Spleen (tissue), 7 donors: ENCODE results near the gene REPS2.

Source experiments
- POLR2A ChIP-seq, 3 donors: fragments of 450-650 bp; IDR thresholded peaks; one replicate each; pipeline ENCODE4 v1.5.1; 2017; ENCODE audit warnings: antibody characterized with exemption in 3 of 3, mild to moderate bottlenecking in 1 of 3
- POLR2AphosphoS5 ChIP-seq, 3 donors: sonication (generic); formaldehyde crosslinking; IDR thresholded peaks; one replicate each; pipeline ENCODE4 v1.5.1; 2017; ENCODE audit warnings: antibody characterized with exemption in 3 of 3
- TF ChIP-seq, protein P1 (sequence below), 11 experiments: fragments of 200-600 bp in 7 of 11; fragments of 450-650 bp in 4 of 11; sonication (generic) in 4 of 11; IDR thresholded peaks in 8 of 11; conservative IDR thresholded peaks in 3 of 11; 1 replicate in 7 of 11; 2 replicates in 4 of 11; pipeline versions ENCODE4 v1.4.0 to v1.8.0; 2016 to 2021; ENCODE audit warnings: antibody characterized with exemption in 11 of 11, inconsistent platforms in 4 of 11, mild to moderate bottlenecking in 1 of 11
- donor health status: DM: no; HTN: no; CAD: no; lungs with moderate emphysema.
- donor health status: DM: no; HTN: no; CAD: no.
- donor health status: DM: no; HTN: no; CAD: no.

DNA sequence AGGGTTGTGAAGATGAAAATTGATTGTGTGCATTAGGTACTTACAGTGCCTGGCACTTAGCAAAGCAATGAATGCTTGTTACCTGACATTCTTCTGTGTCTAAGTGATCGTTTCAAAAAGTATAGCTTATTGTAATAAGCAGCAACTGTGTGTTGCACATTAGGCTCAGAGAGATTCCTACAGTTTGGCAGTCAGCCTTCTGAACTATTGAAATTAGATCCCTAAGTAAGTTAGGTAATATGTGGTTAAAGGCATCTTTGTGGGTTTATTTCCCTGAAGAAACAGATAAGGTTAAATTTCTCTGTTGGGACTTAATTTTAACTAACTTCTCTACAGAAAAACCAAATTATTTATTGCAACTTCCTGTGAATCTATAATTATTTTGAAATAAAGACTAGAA lies 93.4 kb downstream of the REPS2 start:
- TF ChIP-seq POLR2A (IDR thresholded peaks at IDR 0.05), result no peak
- TF ChIP-seq, protein P1, sequence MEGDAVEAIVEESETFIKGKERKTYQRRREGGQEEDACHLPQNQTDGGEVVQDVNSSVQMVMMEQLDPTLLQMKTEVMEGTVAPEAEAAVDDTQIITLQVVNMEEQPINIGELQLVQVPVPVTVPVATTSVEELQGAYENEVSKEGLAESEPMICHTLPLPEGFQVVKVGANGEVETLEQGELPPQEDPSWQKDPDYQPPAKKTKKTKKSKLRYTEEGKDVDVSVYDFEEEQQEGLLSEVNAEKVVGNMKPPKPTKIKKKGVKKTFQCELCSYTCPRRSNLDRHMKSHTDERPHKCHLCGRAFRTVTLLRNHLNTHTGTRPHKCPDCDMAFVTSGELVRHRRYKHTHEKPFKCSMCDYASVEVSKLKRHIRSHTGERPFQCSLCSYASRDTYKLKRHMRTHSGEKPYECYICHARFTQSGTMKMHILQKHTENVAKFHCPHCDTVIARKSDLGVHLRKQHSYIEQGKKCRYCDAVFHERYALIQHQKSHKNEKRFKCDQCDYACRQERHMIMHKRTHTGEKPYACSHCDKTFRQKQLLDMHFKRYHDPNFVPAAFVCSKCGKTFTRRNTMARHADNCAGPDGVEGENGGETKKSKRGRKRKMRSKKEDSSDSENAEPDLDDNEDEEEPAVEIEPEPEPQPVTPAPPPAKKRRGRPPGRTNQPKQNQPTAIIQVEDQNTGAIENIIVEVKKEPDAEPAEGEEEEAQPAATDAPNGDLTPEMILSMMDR (IDR thresholded peaks at IDR 0.05 in 8 of 11, conservative IDR thresholded peaks at IDR 0.05 in 3 of 11), result no peak
- no peak for TF ChIP-seq POLR2AphosphoS5 (IDR thresholded peaks at IDR 0.05)
